Large intestine (tissue), 3 donors: Measurements from ENCODE around the gene TNFSF4. TPM values are rescaled to one million over a fixed set of nuclear protein-coding genes. Genes with fewer than 3 reads are reported as not detected.

Experiments used
- DNase-seq, 2 donors: peaks; one replicate each; pipeline versions ENCODE4 v3.0.0 to v3.0.0-alpha.2; 2013
- H3K27ac ChIP-seq: one replicate; pipeline ENCODE4 v1.5.1; 2013; ENCODE audit warnings: low read length
- H3K27me3 ChIP-seq: 2 replicates; pipeline ENCODE4 v1.6.1; 2013; ENCODE audit warnings: low read length; ENCODE audit not compliant: control insufficient read depth, insufficient read depth
- H3K36me3 ChIP-seq: 2 replicates; pipeline ENCODE4 v1.6.1; 2013; ENCODE audit warnings: low read length; ENCODE audit not compliant: control insufficient read depth, insufficient read depth
- H3K4me1 ChIP-seq: one replicate; pipeline ENCODE4 v1.6.1; 2013; ENCODE audit warnings: low read length; ENCODE audit not compliant: control insufficient read depth, insufficient read depth
- H3K4me3 ChIP-seq: one replicate; pipeline ENCODE4 v1.5.1; 2013; ENCODE audit warnings: low read length
- H3K9me3 ChIP-seq: one replicate; pipeline ENCODE4 v1.6.1; 2013; ENCODE audit warnings: mild to moderate bottlenecking, low read depth, low read length, moderate library complexity; ENCODE audit not compliant: control insufficient read depth
- WGBS: methylation state at CpG from one replicate; pipeline ENCODE4 v1.1.5; 2013; ENCODE audit warnings: low lambda C conversion rate; ENCODE audit not compliant: insufficient coverage; 5-methylcytosine and 5-hydroxymethylcytosine counted together
- polyA plus RNA-seq: library from polyadenylated mRNA; unstranded; fragments of 120-200 nt; gene quantifications from one replicate; pipeline ENCODE4 v1.2.1, GENCODE V29; 2013

The TNFSF4 gene
- polyA plus RNA-seq, 1 donor = 0.63 TPM

DNA sequence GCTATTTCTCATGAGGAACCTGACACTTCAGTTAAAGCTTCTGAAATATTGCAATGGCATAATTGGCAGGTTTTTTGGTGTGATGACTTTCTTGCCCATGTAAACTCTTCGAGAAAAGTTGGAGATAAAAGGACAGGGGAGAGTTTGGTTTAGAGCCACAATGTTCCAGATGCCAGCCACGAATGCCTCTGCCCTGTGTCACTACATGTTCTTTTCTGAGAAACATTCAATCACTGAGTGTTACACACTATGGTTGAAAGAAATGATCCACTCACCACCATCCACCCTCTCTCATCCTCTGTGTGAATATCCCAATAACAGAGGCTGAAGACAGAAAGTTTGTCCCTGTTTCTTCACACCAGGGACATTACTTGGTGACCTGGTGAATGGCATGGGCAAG, 66.4 kb downstream of the TNFSF4 start:
- DNase-seq = no peak
- no peaks in the 10 kb centered on the region for H3K36me3 ChIP-seq
- no peaks in the 10 kb centered on the region for H3K4me1 ChIP-seq
- no peaks in the 10 kb centered on the region for H3K27me3 ChIP-seq
- H3K9me3 ChIP-seq = no peaks in the 10 kb centered on the region
- H3K4me3 ChIP-seq = no peak overlapping the region
- no peak overlapping the region for H3K27ac ChIP-seq
- WGBS = no CpG with 5 or more reads among the region's 2 CpGs

GRCh38 chr1:173139706-173140105, 67.4 kb downstream of the TNFSF4 start:
- WGBS = no CpG with 5 or more reads among the region's 3 CpGs
- Histone ChIP-seq H3K4me3 (no peak overlapping the region), H3K4me1 (no peaks in the 10 kb centered on the region), H3K9me3 (no peaks in the 10 kb centered on the region), H3K36me3 (no peaks in the 10 kb centered on the region), H3K27me3 (no peaks in the 10 kb centered on the region), H3K27ac (no peak overlapping the region)
- DNase-seq = no peak

DNA sequence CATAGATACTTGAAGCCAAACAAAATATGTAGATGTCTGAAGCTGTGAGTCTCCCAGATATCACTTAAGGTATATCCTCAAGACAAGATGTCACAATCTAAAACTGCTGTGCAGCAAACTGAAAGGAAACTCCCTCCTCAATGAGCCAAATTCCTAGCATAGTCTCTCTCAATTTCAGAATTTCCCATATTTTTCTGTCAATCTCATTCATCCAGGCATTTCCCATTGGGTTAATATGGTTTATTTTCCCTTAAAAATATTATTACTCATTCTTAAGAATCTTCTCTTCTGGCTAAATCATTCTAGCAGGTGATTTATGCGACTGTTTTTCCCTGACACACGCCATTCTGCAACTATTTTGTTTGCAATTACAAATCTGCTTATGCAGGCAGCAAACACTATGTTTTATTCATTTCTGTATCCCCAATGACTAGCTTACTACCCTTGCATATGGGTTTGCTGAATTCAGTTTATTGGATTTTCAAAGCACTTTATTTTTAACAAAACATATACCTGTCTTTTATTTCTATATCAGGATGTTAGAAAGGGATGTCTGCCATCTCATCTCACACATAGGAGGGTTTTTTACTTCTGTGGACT, 69.9 kb downstream of the TNFSF4 start:
- DNase-seq = no peak
- no peak overlapping the region for H3K27ac ChIP-seq
- H3K4me3 ChIP-seq = no peak overlapping the region
- WGBS = no CpG with 5 or more reads among the region's 2 CpGs
- no peaks in the 10 kb centered on the region for H3K4me1 ChIP-seq
- H3K27me3 ChIP-seq = no peaks in the 10 kb centered on the region
- H3K9me3 ChIP-seq = no peaks in the 10 kb centered on the region
- no peaks in the 10 kb centered on the region for H3K36me3 ChIP-seq

GRCh38 chr1:173134800-173135199, 72.3 kb downstream of the TNFSF4 start:
- no peaks in the 10 kb centered on the region for H3K27me3 ChIP-seq
- H3K27ac ChIP-seq = no peak overlapping the region
- no CpG with 5 or more reads among the region's 5 CpGs for WGBS
- H3K36me3 ChIP-seq = no peaks in the 10 kb centered on the region
- no peaks in the 10 kb centered on the region for H3K4me1 ChIP-seq
- no peak overlapping the region for H3K4me3 ChIP-seq
- peak in 1 of 2 donors; percentile 23 for DNase-seq
- no peaks in the 10 kb centered on the region for H3K9me3 ChIP-seq

- no peak overlapping the region for H3K4me3 ChIP-seq
- no peaks in the 10 kb centered on the region for H3K36me3 ChIP-seq
- H3K27ac ChIP-seq = no peak overlapping the region
- no CpG with 5 or more reads among the region's 4 CpGs for WGBS
- no peaks in the 10 kb centered on the region for H3K27me3 ChIP-seq
- peaks cover under 1% of the 10 kb centered on the region for H3K4me1 ChIP-seq
- no peaks in the 10 kb centered on the region for H3K9me3 ChIP-seq
- DNase-seq = peak in 1 of 2 donors; percentile 58
Observed at GRCh38 chr1:173134029-173134428, 73.1 kb downstream of the TNFSF4 start.

Other genes with a start within 250 kb of the TNFSF4 start
- 0.18 TPM for gene TNFSF18, start 156.4 kb downstream of the TNFSF4 start, polyA plus RNA-seq